GM18526 (cell line): ENCODE data around the gene OR52N5.

ENCODE experiments used
- POLR2A ChIP-seq: IDR thresholded peaks from 3 replicates; pipeline ENCODE4 v1.6.1; 2011; ENCODE audit not compliant: insufficient read length; ENCODE audit errors: extremely low read depth

The OR52N5 gene

DNA sequence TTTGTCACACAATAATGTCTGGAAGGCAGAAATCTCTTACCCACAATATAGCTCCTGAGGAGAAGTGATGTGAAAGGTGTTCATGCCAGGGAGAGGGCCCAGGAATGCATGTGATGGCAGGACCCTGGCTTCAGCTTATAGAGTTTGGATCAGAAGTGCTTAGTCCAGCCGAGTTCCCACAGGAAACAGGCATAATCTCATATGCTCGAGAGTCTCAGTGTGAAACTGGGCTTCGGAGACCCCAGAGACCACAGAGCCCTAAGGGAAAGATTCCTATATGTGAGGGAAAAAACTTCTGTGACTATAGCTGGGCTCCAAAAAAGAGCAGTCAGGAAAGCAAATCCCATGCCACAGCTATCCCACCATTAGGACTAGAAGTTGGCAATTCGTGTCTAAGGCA, at the start of gene OR52N5:
Gene OR52N5, minus strand, starts transcription at position 101 of the 400 bp plus-strand sequence. CDS start 4,721 bp downstream, outside the sequence.
- no peak for TF ChIP-seq POLR2A

DNA sequence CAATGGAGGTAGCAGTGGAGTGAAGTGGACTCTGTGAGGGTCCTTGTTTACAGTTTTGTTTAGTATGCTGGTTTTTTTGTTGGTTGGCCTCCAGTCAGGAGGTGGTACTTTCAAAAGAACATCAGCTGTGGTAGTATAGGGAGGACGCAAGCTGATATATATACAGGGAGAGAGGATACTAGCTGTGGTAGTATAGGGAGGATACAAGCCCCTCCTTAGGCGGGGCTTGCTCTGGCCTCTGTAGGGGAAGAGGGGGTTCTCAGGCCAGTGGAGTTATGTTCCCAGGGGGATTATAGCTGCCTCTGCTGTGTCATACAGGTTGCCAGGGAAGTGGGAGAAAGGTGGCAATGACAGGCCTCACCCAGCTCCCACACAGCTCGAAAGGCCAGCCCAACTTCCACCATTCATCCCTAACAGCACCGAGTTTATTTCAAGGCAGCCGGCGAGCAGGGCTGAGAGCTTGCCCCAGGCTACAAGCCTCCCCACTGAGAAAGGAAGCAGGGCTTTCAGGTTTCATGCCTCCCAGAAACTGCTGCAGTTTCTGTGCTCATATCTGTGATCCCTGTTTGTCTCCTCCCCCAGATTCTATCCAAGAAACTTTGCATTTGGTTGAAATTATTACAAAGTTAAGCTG, 48.2 kb upstream of the OR52N5 start:
- no peak for TF ChIP-seq POLR2A

DNA sequence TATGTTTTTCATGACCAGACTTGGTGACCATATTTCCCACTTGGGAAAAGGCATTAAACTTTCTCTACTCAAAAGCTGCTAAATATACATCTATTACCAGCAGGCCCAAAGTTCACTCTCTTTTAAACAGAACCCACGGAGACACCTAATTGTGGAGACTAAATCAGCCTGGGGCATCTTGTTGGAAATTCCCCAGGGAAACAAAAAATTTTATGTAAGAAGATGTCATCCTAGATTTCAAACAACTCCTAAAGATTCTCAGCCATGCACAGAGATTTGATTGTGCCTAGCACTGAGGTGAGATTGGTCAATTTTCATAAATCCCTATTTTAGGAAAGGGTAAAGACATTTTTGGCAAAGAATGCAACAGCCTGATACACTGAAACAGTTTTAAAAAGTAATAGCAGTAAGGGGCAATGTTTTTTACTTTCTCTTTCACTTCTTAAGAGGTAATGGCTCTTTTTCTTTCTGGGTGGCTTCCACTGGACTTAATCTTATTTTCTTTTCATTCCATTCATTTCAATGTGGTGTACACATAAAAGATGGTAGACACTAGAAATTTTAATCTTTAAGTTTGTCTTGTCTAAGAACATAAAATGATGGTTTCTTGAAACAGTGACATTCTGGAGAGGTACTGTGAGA, 35.2 kb upstream of the OR52N5 start:
- no peak for TF ChIP-seq POLR2A

DNA sequence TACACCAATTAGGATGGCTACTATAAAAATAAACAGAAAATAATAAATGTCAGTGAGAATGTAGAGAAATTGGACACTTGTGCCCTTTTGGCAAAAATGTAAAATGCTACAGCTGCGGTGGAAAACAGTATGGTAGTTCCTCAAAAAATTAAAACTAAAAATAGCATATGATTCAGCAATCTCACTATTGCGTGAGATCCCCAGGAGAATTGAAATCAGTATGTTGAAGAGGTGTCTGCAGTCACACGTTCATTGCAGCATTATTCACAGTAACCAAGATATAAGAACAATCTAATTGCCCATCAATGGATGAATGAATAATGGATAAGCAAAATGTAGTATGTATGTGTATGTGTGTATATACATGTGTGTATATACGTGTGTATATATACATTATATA, 32.4 kb upstream of the OR52N5 start:
- TF ChIP-seq POLR2A, result no peak

DNA sequence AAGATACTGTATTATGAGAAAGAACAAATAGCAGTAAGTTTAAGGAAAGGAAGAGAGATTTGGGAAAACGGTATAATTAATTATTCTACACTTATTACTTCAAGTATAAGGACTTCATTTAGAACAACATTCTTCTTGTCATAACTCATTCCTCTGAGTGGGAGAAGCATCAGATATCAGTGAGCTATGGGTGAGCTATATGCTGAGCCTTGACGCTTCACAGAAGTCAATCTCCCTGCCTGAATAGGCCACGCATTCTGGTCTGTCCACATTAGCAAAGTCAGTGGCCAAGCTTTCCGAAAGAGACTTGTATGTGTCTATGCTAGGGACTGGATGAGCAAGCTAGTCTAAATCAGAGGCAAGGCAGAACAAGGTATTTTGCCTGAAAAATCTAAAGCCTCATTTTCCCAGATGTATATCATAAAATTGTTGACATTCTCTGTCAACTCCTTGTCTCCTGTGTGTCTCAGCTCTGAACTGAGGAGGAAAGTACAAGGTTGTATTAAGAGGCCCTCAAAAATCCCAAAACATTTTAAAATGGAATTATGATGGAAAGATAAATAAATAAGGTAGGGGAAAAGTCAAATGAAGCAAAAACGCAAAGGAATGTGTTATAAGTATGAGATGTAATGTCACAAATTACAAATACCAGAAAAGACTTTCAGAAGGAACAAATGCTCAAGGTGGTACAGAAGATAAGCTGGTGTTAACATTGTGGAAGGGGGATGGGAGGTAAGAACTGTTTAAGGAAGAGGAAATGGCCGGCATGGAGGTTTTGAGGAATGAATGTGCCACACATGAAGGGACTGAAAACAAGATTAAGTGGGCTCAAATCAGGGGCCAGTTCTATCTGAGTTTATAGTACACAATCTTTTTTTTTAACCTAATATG, 27.0 kb upstream of the OR52N5 start:
- TF ChIP-seq POLR2A, result no peak

GRCh38 chr11:5809122-5809519, 26.0 kb upstream of the OR52N5 start:
- no peak for TF ChIP-seq POLR2A

- TF ChIP-seq POLR2A, result no peak
Measured at GRCh38 chr11:5808500-5809121, 25.5 kb upstream of the OR52N5 start, which contains the start of gene OR52N2. Gene OR52N2, plus strand, starts transcription at chr11:5808924. Its CDS starts 11,412 bp downstream, at chr11:5820336.

DNA sequence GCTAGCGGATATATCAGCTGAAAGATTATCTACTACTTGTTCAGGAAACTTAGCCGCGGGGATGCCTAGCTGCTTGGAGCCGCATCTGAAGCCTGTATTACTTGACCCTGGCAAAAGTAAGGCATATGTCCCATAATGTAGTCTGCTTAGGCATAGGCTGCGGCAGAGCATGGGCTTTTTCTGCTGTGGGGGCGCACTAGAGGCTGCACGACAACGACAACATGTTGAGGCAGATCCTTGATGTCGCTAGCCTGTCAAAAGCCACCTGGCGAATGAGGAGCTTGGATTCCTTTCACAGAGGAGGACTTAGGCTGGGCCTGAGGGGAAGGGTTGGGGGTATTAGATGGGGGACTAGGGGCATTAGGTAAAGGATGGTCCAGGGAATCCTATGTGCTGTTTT, 24.4 kb upstream of the OR52N5 start:
- TF ChIP-seq POLR2A, result no peak

GRCh38 chr11:5803982-5804381, 20.8 kb upstream of the OR52N5 start:
- TF ChIP-seq POLR2A, result no peak

GRCh38 chr11:5796541-5796940, 13.4 kb upstream of the OR52N5 start:
- no peak for TF ChIP-seq POLR2A

DNA sequence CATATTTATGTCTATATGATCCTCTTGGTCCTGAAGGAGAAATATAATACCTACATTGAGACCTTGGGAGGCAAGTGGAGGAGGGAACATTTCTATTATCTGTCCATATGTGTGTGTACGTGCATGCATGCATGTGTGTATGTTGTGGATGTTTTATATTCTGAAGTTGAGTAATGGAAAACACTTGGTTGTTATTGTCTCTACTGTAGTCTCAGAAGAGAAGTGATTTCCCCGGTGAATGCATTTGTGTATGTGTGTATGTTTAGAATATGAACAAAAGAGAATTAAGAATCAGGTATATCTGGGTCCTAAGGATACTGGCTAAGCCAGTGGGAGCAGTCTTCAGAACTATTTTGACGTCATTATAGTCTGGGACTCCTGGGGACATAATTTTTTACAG, 8.0 kb upstream of the OR52N5 start, which contains the start of gene OR52N1:
Gene OR52N1, minus strand, starts transcription at position 101 of the 400 bp plus-strand sequence. CDS start 2,449 bp downstream, outside the sequence.
- no peak for TF ChIP-seq POLR2A

DNA sequence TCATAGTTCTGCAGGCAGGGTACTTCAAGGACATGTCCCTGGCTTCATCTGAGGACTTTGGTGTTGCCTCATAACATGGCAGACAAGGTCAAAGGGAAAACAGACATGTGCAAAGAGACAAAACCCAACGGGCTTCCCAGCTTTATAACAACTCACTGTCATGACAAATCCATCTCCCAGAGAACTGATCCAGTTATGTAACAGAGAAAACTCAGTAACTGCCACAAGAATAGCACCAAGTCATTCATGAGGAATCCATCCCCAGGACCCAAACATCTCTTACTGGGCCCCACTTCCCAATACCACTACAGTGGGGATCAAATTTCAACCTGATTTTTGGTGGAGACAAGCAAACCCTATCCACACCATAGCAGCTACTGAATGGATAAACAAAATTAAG, 16.1 kb downstream of the OR52N5 start:
- TF ChIP-seq POLR2A, result no peak

GRCh38 chr11:5753943-5754342, 29.2 kb downstream of the OR52N5 start, which contains the start of gene OR52N4:
Gene OR52N4, plus strand, starts transcription at chr11:5754243. Its CDS starts 498 bp downstream, at chr11:5754741.
- TF ChIP-seq POLR2A, result no peak

DNA sequence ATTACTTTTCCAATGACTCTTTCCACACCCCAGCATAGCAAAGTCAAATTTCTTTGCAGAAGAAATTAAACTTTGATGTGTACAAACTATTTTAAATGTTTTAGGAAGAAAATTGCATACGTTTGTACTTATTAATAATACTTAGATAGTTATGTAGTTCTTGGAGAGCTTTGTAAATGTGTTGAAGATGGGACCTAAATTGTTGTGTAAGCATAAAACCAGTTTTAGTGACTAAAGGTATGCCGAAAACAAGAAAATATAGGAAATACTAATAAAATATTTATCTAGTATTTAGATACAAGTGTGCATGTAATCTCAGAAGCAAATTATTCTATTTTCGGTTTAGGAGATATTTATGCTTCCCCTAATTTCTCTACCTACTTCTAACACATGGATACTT, 33.3 kb downstream of the OR52N5 start:
- TF ChIP-seq POLR2A, result no peak

- TF ChIP-seq POLR2A, result no peak
Measured at GRCh38 chr11:5746614-5747013, 36.5 kb downstream of the OR52N5 start.

GRCh38 chr11:5738431-5738830, 44.7 kb downstream of the OR52N5 start:
- no peak for TF ChIP-seq POLR2A
